Dendritic cell treated with granulocyte-macrophage colony-stimulating factor and Interleukin-4, amounts not matched to agents 40 ng/mL and 50 ng/mL, for 4 days (primary cell): ENCODE results near the gene IGSF9.

ENCODE experiments used
- H3K27ac Mint-ChIP-seq: one replicate; pipeline ENCODE4 v1.8.0; 2022; ENCODE audit warnings: mild to moderate bottlenecking, mixed read lengths
- H3K27me3 Mint-ChIP-seq: one replicate; pipeline ENCODE4 v1.8.0; 2022; ENCODE audit warnings: mild to moderate bottlenecking, mixed read lengths
- H3K36me3 Mint-ChIP-seq: one replicate; pipeline ENCODE4 v1.8.0; 2022; ENCODE audit warnings: low read depth, mixed read lengths
- H3K4me1 Mint-ChIP-seq: one replicate; pipeline ENCODE4 v1.8.0; 2022; ENCODE audit warnings: low read depth, mixed read lengths
- H3K4me3 Mint-ChIP-seq: one replicate; pipeline ENCODE4 v1.8.0; 2022; ENCODE audit warnings: mild to moderate bottlenecking, moderate library complexity, mixed read lengths
- H3K9me3 Mint-ChIP-seq: one replicate; pipeline ENCODE4 v1.8.0; 2022; ENCODE audit warnings: mixed read lengths
- intact Hi-C: fragments of 100-400 bp; cut with micrococcal nuclease; formaldehyde crosslinking; loops from one replicate; pipeline ENCODE4 v1.15.0; 2022

Gene IGSF9

DNA sequence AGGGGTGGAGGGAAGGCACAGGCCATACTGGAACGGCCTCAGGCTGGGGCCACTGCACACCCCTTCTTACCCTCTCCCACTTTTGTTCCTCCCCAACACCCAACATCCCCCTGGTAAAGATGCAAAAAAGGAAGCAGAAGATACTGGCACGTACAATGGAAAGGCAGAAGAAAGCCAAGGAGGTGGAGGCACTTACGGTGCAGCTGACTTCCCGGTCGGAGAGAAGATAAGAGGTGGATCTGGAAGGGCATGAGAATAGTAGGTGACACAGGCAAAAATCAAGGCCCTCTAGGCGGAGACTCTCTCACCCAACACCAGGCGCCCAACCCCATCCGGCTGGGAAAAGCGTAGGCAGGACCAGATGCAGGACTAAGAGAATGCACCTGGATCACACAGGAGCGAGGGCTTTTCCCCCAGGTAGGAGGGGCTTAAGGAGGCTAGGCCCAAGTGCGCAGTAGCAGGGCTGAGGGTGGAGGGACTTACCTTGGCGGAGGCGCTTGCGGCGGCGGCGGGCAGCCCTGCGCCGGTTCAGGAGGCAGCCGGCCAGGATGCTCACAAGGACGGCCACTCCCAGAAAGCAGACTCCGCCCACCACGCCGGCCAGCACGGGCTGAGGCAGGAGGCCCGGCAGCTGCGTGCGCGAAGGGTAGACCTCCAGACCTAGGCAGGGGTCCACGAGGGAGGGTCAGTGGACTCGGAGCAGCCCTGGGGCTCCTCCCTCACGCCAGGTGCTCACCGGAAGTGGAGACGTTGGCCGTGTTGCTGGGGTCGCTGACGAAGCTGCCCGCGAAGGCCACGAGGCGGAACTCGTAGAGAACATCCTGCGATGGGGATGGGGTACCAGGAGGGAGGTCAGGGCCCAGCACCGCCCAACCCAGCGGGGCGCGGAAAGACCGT is 16.0 kb downstream of the IGSF9 start:
- Mint-ChIP-seq H3K27ac (no peak overlapping the region), H3K27me3 (peaks cover 23% of the 10 kb centered on the region), H3K4me1 (peaks cover 26% of the 10 kb centered on the region), H3K4me3 (no peak overlapping the region), H3K9me3 (no peaks in the 10 kb centered on the region), H3K36me3 (peaks cover 12% of the 10 kb centered on the region)
- intact Hi-C loops = no loop called here

DNA sequence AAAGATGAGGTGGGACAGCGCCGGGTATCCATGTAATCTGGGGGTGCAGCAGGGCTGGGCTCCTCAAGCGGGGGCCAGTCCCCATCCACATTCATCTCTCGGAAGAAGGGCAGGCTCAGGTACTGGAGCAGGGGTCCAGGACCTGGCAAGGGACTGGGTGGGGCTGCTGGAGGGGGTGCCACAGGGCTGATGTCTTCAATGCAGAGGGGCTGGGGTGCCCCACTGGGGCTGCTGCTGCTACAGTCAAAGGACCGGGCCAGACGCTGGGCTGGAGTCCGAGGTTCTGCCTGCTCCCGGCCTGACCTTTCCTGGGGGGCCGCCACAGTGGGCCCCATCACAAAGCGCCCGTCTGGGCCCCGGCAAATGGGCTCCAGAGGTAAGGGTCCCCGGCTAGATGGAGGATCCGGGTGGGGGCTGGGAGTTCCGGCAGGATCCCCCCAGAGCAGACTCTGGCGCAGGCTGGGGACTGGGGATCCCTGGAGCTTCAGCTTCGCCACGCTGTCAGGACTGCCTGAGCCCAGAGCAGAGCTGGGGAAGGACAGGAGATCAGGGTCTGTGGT is 16.8 kb downstream of the IGSF9 start:
- Mint-ChIP-seq H3K27ac (no peak overlapping the region), H3K4me1 (peaks cover 32% of the 10 kb centered on the region), H3K4me3 (no peak overlapping the region), H3K27me3 (peaks cover 18% of the 10 kb centered on the region), H3K36me3 (peaks cover 18% of the 10 kb centered on the region), H3K9me3 (no peaks in the 10 kb centered on the region)
- intact Hi-C loops = no loop called here

DNA sequence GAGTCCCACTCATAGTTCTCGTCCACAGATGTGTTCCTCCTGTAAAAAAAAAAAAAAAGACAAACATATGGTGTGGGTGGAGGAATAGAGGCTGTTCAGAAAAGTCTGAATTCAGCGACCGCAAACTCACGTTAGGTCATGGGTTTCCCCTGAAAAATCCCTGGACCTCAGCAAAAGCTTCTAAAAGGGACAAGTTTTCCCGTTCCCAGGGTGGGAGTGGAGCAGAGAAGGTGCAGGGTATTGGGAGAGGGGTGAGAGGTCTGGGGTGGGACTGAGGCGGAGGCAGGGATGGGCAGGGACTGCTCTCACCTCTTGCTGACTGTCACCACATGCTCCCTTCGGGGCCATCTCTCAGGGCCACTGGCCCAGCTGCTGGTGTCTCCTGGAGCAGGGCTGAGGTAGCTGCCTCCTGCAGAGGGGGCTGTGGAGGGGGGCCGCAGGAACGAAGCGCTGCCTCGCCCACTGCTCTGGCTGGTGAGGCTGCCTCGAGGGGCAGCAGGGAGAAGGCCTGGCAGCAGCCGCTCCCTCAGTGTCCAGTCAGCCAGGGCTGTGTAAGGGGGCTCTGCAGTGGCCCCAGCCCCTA is 17.5 kb downstream of the IGSF9 start:
- Mint-ChIP-seq H3K27me3 (peaks cover 16% of the 10 kb centered on the region), H3K36me3 (peaks cover 19% of the 10 kb centered on the region), H3K9me3 (no peaks in the 10 kb centered on the region), H3K27ac (no peak overlapping the region), H3K4me3 (no peak overlapping the region), H3K4me1 (peaks cover 38% of the 10 kb centered on the region)
- intact Hi-C loops = no loop called here

DNA sequence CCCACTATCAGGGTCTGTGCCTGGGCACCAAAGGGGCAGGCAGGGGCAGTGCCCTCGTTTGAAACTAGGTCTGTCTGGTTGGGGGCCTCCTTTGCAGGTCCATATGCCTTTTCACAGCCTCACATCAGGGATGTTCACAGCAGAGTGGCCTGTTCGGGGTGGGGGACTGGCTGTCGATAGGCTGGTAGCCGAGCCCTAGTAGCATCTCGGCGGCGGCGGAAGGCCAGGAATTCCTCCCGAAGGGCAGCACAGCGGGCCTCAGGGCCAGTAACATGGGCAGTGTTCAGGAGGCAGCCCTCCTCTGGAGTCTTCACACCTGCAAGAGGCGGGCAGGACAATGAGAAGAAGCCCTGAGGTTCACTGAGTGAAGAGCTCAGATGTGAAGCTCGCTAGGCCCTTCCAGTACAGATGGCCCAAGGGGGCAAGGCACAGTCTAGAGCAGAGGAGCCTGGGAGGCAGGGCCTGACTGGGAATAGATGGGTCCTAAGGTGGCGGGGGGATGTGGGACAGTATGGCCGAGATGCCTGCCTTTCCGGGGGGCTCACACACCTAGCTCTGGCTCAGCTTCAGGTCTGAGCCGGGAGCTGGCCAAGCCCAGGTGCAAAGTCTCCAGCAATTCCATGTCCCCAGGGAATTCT is 18.1 kb downstream of the IGSF9 start:
- no peaks in the 10 kb centered on the region for H3K9me3 Mint-ChIP-seq
- intact Hi-C loops = no loop called here
- H3K4me3 Mint-ChIP-seq = no peak overlapping the region
- H3K27ac Mint-ChIP-seq = no peak overlapping the region
- H3K36me3 Mint-ChIP-seq = peaks cover 20% of the 10 kb centered on the region
- H3K27me3 Mint-ChIP-seq = peaks cover 14% of the 10 kb centered on the region
- peaks cover 44% of the 10 kb centered on the region for H3K4me1 Mint-ChIP-seq

DNA sequence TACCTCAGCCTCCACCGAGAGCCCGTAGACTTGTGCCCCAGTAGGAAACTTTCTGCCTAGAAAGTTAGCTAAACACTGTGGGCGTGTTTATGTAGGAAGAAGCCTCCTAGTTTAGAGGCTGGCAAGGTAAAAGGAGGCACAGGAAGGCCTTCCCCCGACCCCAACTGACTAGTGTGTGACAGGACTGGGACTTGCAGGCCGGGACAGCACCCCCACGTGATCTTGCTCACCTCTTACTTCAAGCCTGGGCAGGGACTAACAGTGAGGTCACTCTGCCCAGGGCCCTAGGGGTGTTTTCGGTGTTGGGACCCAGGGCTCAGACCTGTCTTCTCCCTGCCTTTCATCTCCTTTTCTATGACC is 19.7 kb downstream of the IGSF9 start:
- peak overlapping the region; percentile 81 for H3K4me3 Mint-ChIP-seq
- H3K4me1 Mint-ChIP-seq = peaks cover 54% of the 10 kb centered on the region
- H3K36me3 Mint-ChIP-seq = peaks cover 34% of the 10 kb centered on the region
- H3K27me3 Mint-ChIP-seq = peaks cover 13% of the 10 kb centered on the region
- intact Hi-C loops = no loop called here
- peak overlapping the region; percentile 93 for H3K27ac Mint-ChIP-seq
- H3K9me3 Mint-ChIP-seq = no peaks in the 10 kb centered on the region

DNA sequence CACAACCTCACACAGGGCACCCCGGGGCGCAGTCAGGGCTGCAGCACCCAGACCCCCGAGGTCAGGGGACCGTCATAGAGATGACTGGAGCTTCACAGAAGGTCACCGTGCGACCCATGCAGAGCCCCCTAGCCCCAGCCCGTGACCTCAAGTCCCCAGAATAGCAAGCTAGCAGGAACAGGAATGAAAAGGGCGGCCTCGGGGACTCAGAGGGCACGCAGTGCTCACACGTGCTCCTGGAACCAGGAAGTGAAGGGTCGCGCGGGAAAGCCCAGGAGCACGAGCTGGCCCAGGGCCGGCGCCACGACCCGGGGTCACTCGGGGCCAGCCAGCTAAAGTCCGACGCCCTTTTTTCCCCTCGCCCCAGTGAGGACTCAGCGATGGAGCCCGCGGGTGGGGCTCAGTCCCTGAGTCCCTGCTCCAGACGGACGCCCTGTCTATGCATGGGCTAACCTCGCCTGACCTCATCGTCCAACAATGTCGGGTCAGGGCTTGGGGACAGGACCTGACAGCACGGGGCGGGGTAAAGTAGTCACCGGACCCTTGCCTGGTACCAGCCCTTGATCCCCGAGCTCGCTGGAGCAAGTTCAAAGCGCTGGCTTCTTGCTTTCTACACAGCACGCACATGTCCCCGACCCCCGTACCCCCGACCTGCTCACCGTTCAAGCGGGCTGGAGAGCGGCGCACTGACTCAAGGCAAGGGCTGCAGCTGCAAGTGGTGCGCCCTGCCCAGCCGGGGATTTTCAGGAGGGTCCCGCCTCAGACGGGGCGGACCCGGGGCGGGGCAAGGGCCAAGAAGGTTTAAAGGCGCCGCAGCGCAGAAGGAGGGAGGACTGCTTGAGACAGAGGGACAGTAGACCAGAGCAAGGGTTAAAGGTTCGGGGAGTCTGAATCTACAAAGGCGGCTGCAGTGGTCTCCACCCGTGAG is 20.4 kb downstream of the IGSF9 start, which contains the start of gene TAGLN2:
Gene TAGLN2 (minus strand): TSS at position 717 of the 928 bp plus-strand sequence. CDS start 4,998 bp downstream, outside the sequence.
- peaks cover 9% of the 10 kb centered on the region for H3K27me3 Mint-ChIP-seq
- H3K27ac Mint-ChIP-seq = peak within 1 kb of the TSS; percentile 93
- peaks cover 40% of the 10 kb centered on the region for H3K36me3 Mint-ChIP-seq
- peaks cover 59% of the 10 kb centered on the region for H3K4me1 Mint-ChIP-seq
- H3K4me3 Mint-ChIP-seq = peak within 1 kb of the TSS; percentile 81
- no peaks in the 10 kb centered on the region for H3K9me3 Mint-ChIP-seq
- intact Hi-C loops = no loop called here

DNA sequence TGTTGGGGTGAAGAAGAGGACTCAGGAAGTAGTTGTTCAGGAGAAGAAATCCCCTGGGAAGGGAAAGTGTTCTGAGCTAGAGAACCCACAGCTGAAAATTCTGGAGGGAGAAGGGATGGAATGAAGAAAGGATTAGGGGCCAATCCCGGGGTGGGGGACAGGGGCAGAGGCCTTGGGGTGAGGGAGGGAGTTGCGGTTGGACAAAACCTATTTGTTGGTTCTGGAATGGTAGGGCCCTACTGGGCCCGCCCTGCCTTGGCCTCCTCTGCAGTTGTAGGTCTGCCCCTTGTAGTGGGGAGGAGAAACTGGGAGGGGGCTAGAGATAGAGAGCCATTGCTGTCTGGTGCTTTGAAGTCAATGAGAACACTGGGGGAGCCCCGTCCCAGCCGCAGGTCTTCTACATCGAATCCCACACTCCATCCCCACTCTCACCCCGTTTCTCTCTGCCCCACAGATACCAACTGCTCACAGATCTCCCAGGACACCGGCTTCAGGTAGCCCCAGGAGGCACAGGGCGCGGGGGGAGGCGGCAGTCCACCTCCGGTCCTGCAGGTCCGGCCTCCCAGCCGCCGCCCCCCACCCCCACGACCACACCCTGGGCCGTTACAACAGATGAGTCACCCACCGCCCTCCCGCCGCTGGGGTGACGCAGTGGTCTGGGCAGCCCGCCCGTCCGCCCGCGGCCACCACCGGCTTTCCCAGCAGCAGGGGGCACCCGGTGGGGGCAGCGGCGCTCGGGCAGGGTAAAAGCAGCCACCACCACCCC is 21.2 kb downstream of the IGSF9 start:
- Mint-ChIP-seq H3K27ac (peak overlapping the region; percentile 93), H3K9me3 (no peaks in the 10 kb centered on the region), H3K27me3 (peaks cover 5% of the 10 kb centered on the region), H3K4me1 (peaks cover 67% of the 10 kb centered on the region), H3K4me3 (peak overlapping the region; percentile 81), H3K36me3 (peaks cover 49% of the 10 kb centered on the region)
- intact Hi-C loops = no loop called here

DNA sequence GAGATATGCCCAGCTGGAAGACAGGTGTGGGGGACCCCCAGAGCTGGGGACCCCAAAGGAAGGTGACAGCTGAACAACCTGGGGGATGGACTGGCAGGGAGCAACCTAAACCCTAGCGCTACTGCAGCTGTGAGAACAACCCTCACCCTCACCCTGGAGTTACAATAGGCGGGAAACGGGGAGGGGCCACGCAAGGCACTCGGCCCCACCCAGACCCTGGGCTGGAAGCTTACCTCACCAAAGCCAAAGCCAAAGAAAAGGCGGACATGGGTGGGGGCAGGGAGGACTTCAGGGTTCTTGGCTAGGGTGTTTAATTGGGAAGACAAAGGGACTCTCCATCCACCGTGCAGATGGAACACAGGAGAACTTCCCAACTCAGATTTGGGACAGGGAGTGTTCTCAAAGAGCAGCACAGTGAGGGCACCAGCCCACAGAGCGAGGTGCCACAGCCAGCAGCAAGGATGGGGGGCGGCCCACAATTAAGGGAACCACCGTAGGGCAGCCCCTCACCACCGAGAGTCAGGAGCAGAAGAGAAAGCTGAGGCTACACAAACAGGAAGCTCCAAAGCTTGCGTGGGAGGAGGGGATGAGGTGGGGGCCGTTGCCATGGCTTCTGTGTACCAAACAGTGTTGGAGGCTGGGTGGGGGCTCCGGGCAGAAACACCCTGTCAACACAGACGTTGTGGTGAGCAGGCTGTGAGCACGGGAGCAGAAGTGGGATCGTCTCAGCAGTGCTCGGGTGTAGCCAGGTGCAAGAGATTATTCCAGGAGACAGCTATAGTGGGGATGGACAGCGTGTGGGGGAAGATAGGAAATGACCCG is 22.0 kb downstream of the IGSF9 start:
- intact Hi-C loops = loop anchor here (2.0 kb wide), 1 partner anchor 25 kb away; no protein-coding TSS in a partner anchor
- Mint-ChIP-seq H3K27me3 (no peaks in the 10 kb centered on the region), H3K36me3 (peaks cover 57% of the 10 kb centered on the region), H3K4me1 (peaks cover 63% of the 10 kb centered on the region), H3K9me3 (no peaks in the 10 kb centered on the region), H3K4me3 (peak overlapping the region; percentile 81), H3K27ac (peak overlapping the region; percentile 93)

DNA sequence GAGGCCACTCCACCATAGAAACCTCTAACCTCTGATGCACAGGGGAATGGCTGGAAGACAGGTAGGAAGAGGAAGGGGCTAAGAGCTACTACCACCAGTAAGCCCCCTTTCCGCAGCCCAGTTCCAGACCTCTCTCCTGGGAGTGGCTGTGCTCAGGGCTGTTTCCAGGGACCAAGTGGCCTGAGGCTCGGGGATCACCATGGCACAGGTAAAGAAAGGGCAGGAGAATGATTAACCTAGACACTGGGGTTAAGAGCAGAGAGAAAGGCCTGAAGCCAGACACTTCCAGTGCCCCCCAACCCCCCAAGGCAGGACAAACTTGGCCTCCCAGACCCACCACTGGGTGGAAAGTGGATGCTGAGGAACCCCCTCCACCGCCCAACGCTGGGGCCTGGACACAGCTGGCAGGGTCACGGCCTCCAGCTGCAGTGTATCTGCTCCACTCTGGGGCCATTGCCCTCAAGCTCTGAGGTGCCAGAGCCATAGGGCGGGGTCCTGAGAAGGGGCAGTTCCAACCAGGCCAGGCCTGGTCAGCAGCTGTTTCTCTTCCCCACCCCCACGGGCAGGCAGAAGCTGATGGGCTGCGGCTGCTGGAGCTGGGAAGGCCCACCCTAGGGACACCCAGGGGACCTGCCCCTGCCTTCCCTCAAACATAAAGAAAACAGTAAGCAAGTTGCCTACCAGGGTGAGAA is 22.8 kb downstream of the IGSF9 start:
- intact Hi-C loops = loop anchor here (2.0 kb wide), 1 partner anchor 24 kb away; no protein-coding TSS in a partner anchor
- Mint-ChIP-seq H3K4me3 (peak overlapping the region; percentile 81), H3K27me3 (no peaks in the 10 kb centered on the region), H3K9me3 (no peaks in the 10 kb centered on the region), H3K36me3 (peaks cover 64% of the 10 kb centered on the region), H3K27ac (peak overlapping the region; percentile 93), H3K4me1 (peaks cover 71% of the 10 kb centered on the region)

DNA sequence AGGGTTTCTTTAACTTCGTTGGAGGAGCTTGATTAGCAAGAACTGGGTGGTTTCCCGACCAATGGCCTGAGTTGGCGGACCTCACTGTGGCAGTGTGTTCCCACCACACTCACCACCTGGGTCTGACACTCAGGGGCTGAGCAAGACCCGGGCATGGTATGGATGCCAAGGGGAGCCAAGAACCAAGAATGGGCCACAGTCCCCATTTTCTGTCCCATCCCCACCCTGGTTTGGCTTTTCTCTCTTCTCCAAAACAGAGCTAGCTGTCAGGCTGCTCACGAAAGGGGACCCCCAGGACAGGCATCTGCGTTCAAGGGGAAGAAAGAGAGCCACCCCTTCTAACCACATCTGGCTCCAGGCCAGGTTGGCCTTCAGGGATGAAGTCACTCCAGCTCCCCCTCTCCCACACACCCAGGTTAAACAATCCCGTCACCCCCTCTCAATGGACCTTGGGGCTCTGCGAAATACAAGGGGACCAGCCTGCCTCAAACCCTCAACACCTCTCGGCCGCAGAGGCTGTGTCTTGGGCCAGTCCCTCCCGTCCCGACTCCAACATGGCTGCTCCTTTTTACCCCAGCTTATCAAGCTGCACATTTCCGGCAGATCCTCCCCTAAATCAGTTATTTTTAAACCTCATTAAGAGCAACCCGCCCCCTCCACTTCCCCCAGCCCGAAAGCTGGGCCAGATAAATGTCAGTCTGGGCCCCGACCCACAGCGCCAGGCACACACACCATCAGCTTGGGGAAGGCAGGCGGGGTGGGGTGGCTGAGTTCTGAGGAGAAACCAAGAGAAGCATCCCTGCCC is 23.5 kb downstream of the IGSF9 start:
- intact Hi-C loops = loop anchor here (2.0 kb wide), 1 partner anchor 23 kb away; no protein-coding TSS in a partner anchor
- H3K9me3 Mint-ChIP-seq = no peaks in the 10 kb centered on the region
- no peaks in the 10 kb centered on the region for H3K27me3 Mint-ChIP-seq
- H3K27ac Mint-ChIP-seq = peak overlapping the region; percentile 93
- H3K36me3 Mint-ChIP-seq = peaks cover 72% of the 10 kb centered on the region
- peaks cover 75% of the 10 kb centered on the region for H3K4me1 Mint-ChIP-seq
- H3K4me3 Mint-ChIP-seq = peak overlapping the region; percentile 81

DNA sequence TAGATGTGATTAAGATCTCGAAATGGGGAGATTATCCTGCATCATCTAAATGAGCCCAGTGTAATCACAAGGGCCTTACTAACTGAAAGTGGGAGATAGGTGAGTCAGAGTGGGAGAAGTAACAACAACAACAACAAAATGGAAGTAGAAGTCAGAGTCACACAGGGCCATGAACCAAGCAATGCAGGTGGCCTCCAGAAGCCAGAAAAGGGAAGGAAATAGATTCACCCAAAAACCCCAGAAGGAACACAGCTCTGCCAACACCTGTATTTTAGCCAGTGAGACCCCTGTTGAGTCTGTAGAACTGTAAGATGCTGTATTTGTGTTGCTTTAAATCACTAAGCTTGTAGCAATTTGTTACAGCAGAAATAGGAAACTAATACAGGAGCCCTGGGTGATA is 24.2 kb downstream of the IGSF9 start:
- no peaks in the 10 kb centered on the region for H3K27me3 Mint-ChIP-seq
- no peaks in the 10 kb centered on the region for H3K9me3 Mint-ChIP-seq
- peaks cover 73% of the 10 kb centered on the region for H3K4me1 Mint-ChIP-seq
- peaks cover 78% of the 10 kb centered on the region for H3K36me3 Mint-ChIP-seq
- H3K27ac Mint-ChIP-seq = no peak overlapping the region
- intact Hi-C loops = no loop called here
- no peak overlapping the region for H3K4me3 Mint-ChIP-seq
